IgD-negative memory B cell (primary cell): ENCODE measurements around the gene CCT6A. TPM values are rescaled to one million over a fixed set of nuclear protein-coding genes. Genes with fewer than 3 reads are reported as not detected.
"Not testable (repeated sequence)": the region's sequence is repeated elsewhere in the genome, so short reads cannot be mapped to it uniquely, and the experiment has no call there.

Source experiments
- H3K27ac Mint-ChIP-seq, 3 donors: one replicate each; pipeline ENCODE4 v1.8.0; 2020 to 2022; ENCODE audit warnings: mild to moderate bottlenecking in 3 of 3, mixed read lengths in 3 of 3, moderate library complexity in 1 of 3
- H3K27me3 Mint-ChIP-seq: one replicate; pipeline ENCODE4 v1.8.0; 2021; ENCODE audit warnings: mixed read lengths
- H3K36me3 Mint-ChIP-seq: one replicate; pipeline ENCODE4 v1.8.0; 2020; ENCODE audit warnings: mild to moderate bottlenecking, mixed read lengths
- H3K4me1 Mint-ChIP-seq, 3 donors: one replicate each; pipeline ENCODE4 v1.8.0; 2020 to 2022; ENCODE audit warnings: mixed read lengths in 3 of 3, mild to moderate bottlenecking in 1 of 3
- H3K4me3 Mint-ChIP-seq, 4 donors: one replicate each; pipeline ENCODE4 v1.8.0; 2020 to 2022; ENCODE audit warnings: mild to moderate bottlenecking in 4 of 4, mixed read lengths in 4 of 4, moderate library complexity in 3 of 4
- H3K9me3 Mint-ChIP-seq, 3 donors: one replicate each; pipeline ENCODE4 v1.8.0; 2020 to 2021; ENCODE audit warnings: mixed read lengths in 3 of 3, mild to moderate bottlenecking in 1 of 3
- polyA plus RNA-seq: library from polyadenylated mRNA; unstranded; fragments of 300-500 nt; fragmentation: Illumina TruSeq; gene quantifications from one replicate; pipeline ENCODE4 v1.2.3, GENCODE V29; 2021

Gene CCT6A
- polyA plus RNA-seq, 1 donor from 2014 or later = 81.6 TPM

- peaks cover 6 to 13% (median 10%) of the 10 kb centered on the region in 3 donors for H3K4me1 Mint-ChIP-seq
- not testable (repeated sequence) for H3K9me3 Mint-ChIP-seq, H3K27ac Mint-ChIP-seq, H3K4me3 Mint-ChIP-seq, H3K27me3 Mint-ChIP-seq, H3K36me3 Mint-ChIP-seq
Measured at GRCh38 chr7:56045758-56046157, 5.8 kb upstream of the CCT6A start.

- Mint-ChIP-seq H3K4me1 (peaks cover 6 to 18% (median 12%) of the 10 kb centered on the region in 3 donors), H3K27ac (peak overlapping the region in 2 of 3 donors; percentile 23 to 64), H3K36me3 (peaks cover 3% of the 10 kb centered on the region), H3K9me3 (no peaks in the 10 kb centered on the region), H3K4me3 (peak overlapping the region in 1 of 4 donors; percentile 74), H3K27me3 (no peaks in the 10 kb centered on the region)
Measured at GRCh38 chr7:56046721-56047445, 4.7 kb upstream of the CCT6A start.

- H3K9me3 Mint-ChIP-seq, H3K4me3 Mint-ChIP-seq, H3K36me3 Mint-ChIP-seq, H3K27me3 Mint-ChIP-seq: not testable (repeated sequence)
- peak overlapping the region in 1 of 3 donors; percentile 53 for H3K27ac Mint-ChIP-seq
- peaks cover 9 to 23% (median 16%) of the 10 kb centered on the region in 3 donors for H3K4me1 Mint-ChIP-seq
Measured at GRCh38 chr7:56047446-56048116, 4.0 kb upstream of the CCT6A start.

GRCh38 chr7:56048245-56048644 is 3.3 kb upstream of the CCT6A start:
- H3K4me3 Mint-ChIP-seq = peak overlapping the region in 1 of 4 donors; percentile 68
- no peaks in the 10 kb centered on the region for H3K27me3 Mint-ChIP-seq
- peaks cover 9 to 23% (median 18%) of the 10 kb centered on the region in 3 donors for H3K4me1 Mint-ChIP-seq
- H3K27ac Mint-ChIP-seq = no peak overlapping the region
- no peaks in the 10 kb centered on the region for H3K36me3 Mint-ChIP-seq
- no peaks in the 10 kb centered on the region for H3K9me3 Mint-ChIP-seq

GRCh38 chr7:56048763-56049162 is 2.8 kb upstream of the CCT6A start:
- Mint-ChIP-seq H3K4me3 (peak overlapping the region in 1 of 4 donors; percentile 68), H3K4me1 (peaks cover 9 to 23% (median 19%) of the 10 kb centered on the region in 3 donors), H3K27ac (peak overlapping the region in 1 of 3 donors; percentile 57)
- not testable (repeated sequence) for H3K27me3 Mint-ChIP-seq, H3K36me3 Mint-ChIP-seq, H3K9me3 Mint-ChIP-seq

- Mint-ChIP-seq H3K4me1 (peaks cover 18 to 24% (median 19%) of the 10 kb centered on the region in 3 donors), H3K9me3 (no peaks in the 10 kb centered on the region)
Measured at GRCh38 chr7:56051053-56051338, 569 bp upstream of the CCT6A start.

GRCh38 chr7:56053379-56053778 is 1.8 kb downstream of the CCT6A start:
- no peaks in the 10 kb centered on the region for H3K27me3 Mint-ChIP-seq
- H3K4me1 Mint-ChIP-seq = peaks cover 18 to 24% (median 21%) of the 10 kb centered on the region in 3 donors
- H3K27ac Mint-ChIP-seq = no peak overlapping the region
- no peaks in the 10 kb centered on the region for H3K36me3 Mint-ChIP-seq
- H3K9me3 Mint-ChIP-seq = no peaks in the 10 kb centered on the region
- peak overlapping the region in 2 of 4 donors; percentile 70 to 88 for H3K4me3 Mint-ChIP-seq

More at GRCh38 chr7:56051053-56051338, 569 bp upstream of the CCT6A start:
- H3K27ac Mint-ChIP-seq = peak overlapping the region; percentile 64 to 95 (median 94)
- H3K36me3 Mint-ChIP-seq = no peaks in the 10 kb centered on the region
- H3K27me3 Mint-ChIP-seq = no peaks in the 10 kb centered on the region
- peak overlapping the region; percentile 88 to 97 (median 96) for H3K4me3 Mint-ChIP-seq

- no peaks in the 10 kb centered on the region for H3K27me3 Mint-ChIP-seq
- no peaks in the 10 kb centered on the region for H3K36me3 Mint-ChIP-seq
- peak overlapping the region in 1 of 4 donors; percentile 88 for H3K4me3 Mint-ChIP-seq
- no peak overlapping the region for H3K27ac Mint-ChIP-seq
- no peaks in the 10 kb centered on the region for H3K9me3 Mint-ChIP-seq
- peaks cover 18 to 22% (median 21%) of the 10 kb centered on the region in 3 donors for H3K4me1 Mint-ChIP-seq
Measured at GRCh38 chr7:56053993-56054392, 2.4 kb downstream of the CCT6A start.

- peak overlapping the region in 1 of 3 donors; percentile 86 for H3K27ac Mint-ChIP-seq
- peaks cover 17 to 24% (median 21%) of the 10 kb centered on the region in 3 donors for H3K4me1 Mint-ChIP-seq
- peak overlapping the region in 2 of 4 donors; percentile 51 to 81 for H3K4me3 Mint-ChIP-seq
- H3K27me3 Mint-ChIP-seq = no peaks in the 10 kb centered on the region
- no peaks in the 10 kb centered on the region for H3K9me3 Mint-ChIP-seq
- H3K36me3 Mint-ChIP-seq = peaks cover 3% of the 10 kb centered on the region
Measured at GRCh38 chr7:56062382-56062781, 10.8 kb downstream of the CCT6A start.

- Mint-ChIP-seq H3K27me3 (no peaks in the 10 kb centered on the region), H3K9me3 (no peaks in the 10 kb centered on the region), H3K4me1 (peaks cover 17 to 24% (median 20%) of the 10 kb centered on the region in 3 donors), H3K27ac (peak overlapping the region; percentile 86 to 99 (median 97)), H3K36me3 (peaks cover 3% of the 10 kb centered on the region), H3K4me3 (peak overlapping the region; percentile 85 to 96 (median 94))
Measured at GRCh38 chr7:56063500-56063881, 11.9 kb downstream of the CCT6A start.

- no peaks in the 10 kb centered on the region for H3K9me3 Mint-ChIP-seq
- H3K4me3 Mint-ChIP-seq = peak within 1 kb of the TSS; percentile 85 to 96 (median 94)
- no peaks in the 10 kb centered on the region for H3K27me3 Mint-ChIP-seq
- peak within 1 kb of the TSS; percentile 86 to 99 (median 97) for H3K27ac Mint-ChIP-seq
- H3K4me1 Mint-ChIP-seq = peaks cover 17 to 24% (median 20%) of the 10 kb centered on the region in 3 donors
- peaks cover 3% of the 10 kb centered on the region for H3K36me3 Mint-ChIP-seq
Measured at GRCh38 chr7:56063882-56064625, 12.5 kb downstream of the CCT6A start, which contains the start of gene SUMF2. TSS of gene SUMF2 (plus strand) at chr7:56064286. CDS start at chr7:56064312, 26 bp downstream.

GRCh38 chr7:56066376-56066775 is 14.8 kb downstream of the CCT6A start:
- peak overlapping the region in 1 of 4 donors; percentile 52 for H3K4me3 Mint-ChIP-seq
- not testable (repeated sequence) for H3K27ac Mint-ChIP-seq

GRCh38 chr7:56074371-56074791 is 22.8 kb downstream of the CCT6A start:
- Mint-ChIP-seq H3K9me3 (no peaks in the 10 kb centered on the region), H3K4me3 (peak overlapping the region in 2 of 4 donors; percentile 0 to 52), H3K27ac (peak overlapping the region in 2 of 3 donors; percentile 3 to 72), H3K27me3 (no peaks in the 10 kb centered on the region), H3K4me1 (peaks cover 4 to 6% (median 5%) of the 10 kb centered on the region in 3 donors), H3K36me3 (peaks cover 2% of the 10 kb centered on the region)

More at GRCh38 chr7:56066376-56066775, 14.8 kb downstream of the CCT6A start:
- not testable (repeated sequence) for H3K36me3 Mint-ChIP-seq, H3K27me3 Mint-ChIP-seq, H3K9me3 Mint-ChIP-seq
- H3K4me1 Mint-ChIP-seq = peaks cover 17 to 24% (median 20%) of the 10 kb centered on the region in 3 donors

GRCh38 chr7:56077681-56078080 is 26.1 kb downstream of the CCT6A start:
- Mint-ChIP-seq H3K4me3 (no peak overlapping the region), H3K27ac (no peak overlapping the region), H3K27me3 (no peaks in the 10 kb centered on the region), H3K4me1 (peaks cover 4 to 6% (median 5%) of the 10 kb centered on the region in 3 donors), H3K36me3 (peaks cover 2% of the 10 kb centered on the region), H3K9me3 (no peaks in the 10 kb centered on the region)

- Mint-ChIP-seq H3K4me3 (no peak overlapping the region), H3K9me3 (no peaks in the 10 kb centered on the region), H3K4me1 (peaks cover 4 to 6% (median 4%) of the 10 kb centered on the region in 3 donors), H3K27me3 (no peaks in the 10 kb centered on the region), H3K36me3 (no peaks in the 10 kb centered on the region), H3K27ac (no peak overlapping the region)
Measured at GRCh38 chr7:56078196-56078595, 26.6 kb downstream of the CCT6A start.
